HEK293 (cell line): ENCODE measurements around the gene TMEM184B.

ENCODE experiments used
- CTCF ChIA-PET: fragments of 350-600 bp; formaldehyde crosslinking; extraction: SDS; loops from one replicate; lab custom pipeline; 2021; ENCODE audit warnings: antibody characterized with exemption; lab: Yijun Ruan, JAX
- POLR2A ChIA-PET: fragments of 300-600 bp; formaldehyde crosslinking; extraction: SDS; loops from one replicate; lab custom pipeline; 2020; ENCODE audit warnings: antibody characterized with exemption, inconsistent platforms; lab: Yijun Ruan, JAX
- H3K27ac ChIP-seq: fragments of 200-500 bp; sonication (Bioruptor generic); 2 replicates; pipeline ENCODE4 v1.5.1; 2014; ENCODE audit warnings: low read depth, low read length, control low read depth, inconsistent platforms; ENCODE audit errors: extremely low read depth
- H3K36me3 ChIP-seq, 2 experiments: fragments of 200-500 bp in 1 of 2; sonication (Bioruptor generic) in 1 of 2; 1 replicate in 1 of 2; 2 replicates in 1 of 2; pipeline ENCODE4 v1.5.1; 2014 to 2017; ENCODE audit warnings: inconsistent platforms in 2 of 2, low read length in 2 of 2; ENCODE audit not compliant: control insufficient read depth in 2 of 2, insufficient read depth in 1 of 2
- H3K4me1 ChIP-seq: fragments of 200-500 bp; sonication (Bioruptor generic); 2 replicates; pipeline ENCODE4 v1.5.1; 2014; ENCODE audit warnings: mild to moderate bottlenecking, low read length, inconsistent platforms; ENCODE audit not compliant: control insufficient read depth, insufficient read depth
- H3K4me3 ChIP-seq: 2 replicates; pipeline ENCODE4 v1.5.1; 2011; ENCODE audit warnings: low read depth, mild to moderate bottlenecking, control low read depth, low read length, moderate library complexity
- H3K9me3 ChIP-seq: fragments of 200-500 bp; sonication (Bioruptor generic); 2 replicates; pipeline ENCODE4 v1.5.1; 2014; ENCODE audit warnings: low read depth, low read length, inconsistent platforms; ENCODE audit not compliant: control insufficient read depth, insufficient read depth
- GLIS1 ChIP-seq: fragments of 450-650 bp; formaldehyde crosslinking; IDR thresholded peaks from 2 replicates; pipeline ENCODE4 v1.5.1; 2016; ENCODE audit warnings: missing biosample characterization, missing genetic modification characterization
- GLIS2 ChIP-seq: fragments of 450-650 bp; formaldehyde crosslinking; IDR thresholded peaks from 2 replicates; pipeline ENCODE4 v1.5.1; 2016; ENCODE audit warnings: missing biosample characterization, missing genetic modification characterization
- IKZF3 ChIP-seq: fragments of 450-650 bp; IDR thresholded peaks from 2 replicates; pipeline ENCODE4 v1.5.0; 2018; ENCODE audit warnings: missing biosample characterization, mild to moderate bottlenecking, missing genetic modification characterization, moderate library complexity
- PRDM6 ChIP-seq: fragments of 450-650 bp; formaldehyde crosslinking; IDR thresholded peaks from 2 replicates; pipeline ENCODE4 v1.5.1; 2017; ENCODE audit warnings: missing biosample characterization, missing genetic modification characterization
- SCRT2 ChIP-seq: fragments of 450-650 bp; formaldehyde crosslinking; IDR thresholded peaks from 2 replicates; pipeline ENCODE4 v1.5.1; 2016; ENCODE audit warnings: missing biosample characterization, missing genetic modification characterization
- WT1 ChIP-seq: fragments of 450-650 bp; formaldehyde crosslinking; IDR thresholded peaks from 2 replicates; pipeline ENCODE4 v1.5.1; 2016; ENCODE audit warnings: missing biosample characterization, missing genetic modification characterization
- YY2 ChIP-seq: fragments of 450-650 bp; formaldehyde crosslinking; IDR thresholded peaks from 2 replicates; pipeline ENCODE4 v1.5.1; 2016; ENCODE audit warnings: missing biosample characterization, missing genetic modification characterization
- ZBTB21 ChIP-seq: fragments of 450-650 bp; formaldehyde crosslinking; IDR thresholded peaks from 2 replicates; pipeline ENCODE4 v1.5.1; 2017; ENCODE audit warnings: missing biosample characterization, missing genetic modification characterization
- ZBTB49 ChIP-seq: fragments of 450-650 bp; formaldehyde crosslinking; IDR thresholded peaks from 2 replicates; pipeline ENCODE4 v1.5.1; 2016; ENCODE audit warnings: missing biosample characterization, missing genetic modification characterization, low read depth
- ZBTB8A ChIP-seq: fragments of 450-650 bp; formaldehyde crosslinking; IDR thresholded peaks from 2 replicates; pipeline ENCODE4 v1.5.1; 2016; ENCODE audit warnings: missing biosample characterization, missing genetic modification characterization
- ZIC2 ChIP-seq: fragments of 450-650 bp; formaldehyde crosslinking; IDR thresholded peaks from 2 replicates; pipeline ENCODE4 v1.5.1; 2016; ENCODE audit warnings: missing biosample characterization, missing genetic modification characterization
- ZNF10 ChIP-seq: fragments of 450-650 bp; formaldehyde crosslinking; IDR thresholded peaks from 2 replicates; pipeline ENCODE4 v1.5.1; 2017; ENCODE audit warnings: missing biosample characterization, missing genetic modification characterization
- ZNF184 ChIP-seq: fragments of 450-650 bp; IDR thresholded peaks from 2 replicates; pipeline ENCODE4 v1.5.1; 2018; ENCODE audit warnings: missing biosample characterization, mild to moderate bottlenecking, missing genetic modification characterization
- ZNF19 ChIP-seq: fragments of 450-650 bp; formaldehyde crosslinking; IDR thresholded peaks from 2 replicates; pipeline ENCODE4; 2016; ENCODE audit warnings: missing biosample characterization, missing genetic modification characterization, low read depth
- ZNF211 ChIP-seq: fragments of 450-650 bp; formaldehyde crosslinking; IDR thresholded peaks from 2 replicates; pipeline ENCODE4 v1.5.1; 2016; ENCODE audit warnings: low read depth, missing biosample characterization, missing genetic modification characterization
- ZNF248 ChIP-seq: fragments of 450-650 bp; formaldehyde crosslinking; IDR thresholded peaks from 2 replicates; pipeline ENCODE4 v1.5.1; 2017; ENCODE audit warnings: missing biosample characterization, missing genetic modification characterization
- ZNF366 ChIP-seq: fragments of 450-650 bp; formaldehyde crosslinking; conservative IDR thresholded peaks from 2 replicates; pipeline ENCODE4 v1.5.1; 2016; ENCODE audit warnings: missing biosample characterization, missing genetic modification characterization
- ZNF548 ChIP-seq: fragments of 450-650 bp; formaldehyde crosslinking; IDR thresholded peaks from 2 replicates; pipeline ENCODE4 v1.5.1; 2016; ENCODE audit warnings: missing biosample characterization, missing genetic modification characterization
- ZNF624 ChIP-seq: fragments of 450-650 bp; formaldehyde crosslinking; IDR thresholded peaks from 2 replicates; pipeline ENCODE4 v1.5.1; 2017; ENCODE audit warnings: missing biosample characterization, missing genetic modification characterization
- ZNF660 ChIP-seq: fragments of 450-650 bp; IDR thresholded peaks from 2 replicates; pipeline ENCODE4 v1.5.1; 2018; ENCODE audit warnings: missing biosample characterization, mild to moderate bottlenecking, missing genetic modification characterization
- ZNF677 ChIP-seq: fragments of 450-650 bp; IDR thresholded peaks from 2 replicates; pipeline ENCODE4 v1.5.0; 2018; ENCODE audit warnings: missing biosample characterization, mild to moderate bottlenecking, missing genetic modification characterization, moderate library complexity
- ZNF785 ChIP-seq: fragments of 450-650 bp; formaldehyde crosslinking; IDR thresholded peaks from 2 replicates; pipeline ENCODE4 v1.5.1; 2016; ENCODE audit warnings: missing biosample characterization, missing genetic modification characterization
- ZSCAN4 ChIP-seq: fragments of 450-650 bp; formaldehyde crosslinking; IDR thresholded peaks from 2 replicates; pipeline ENCODE4 v1.5.1; 2017; ENCODE audit warnings: missing biosample characterization, missing genetic modification characterization
- TF ChIP-seq, protein P1 (sequence below): fragments of 450-650 bp; formaldehyde crosslinking; IDR thresholded peaks from 2 replicates; pipeline ENCODE4 v1.5.1; 2016; ENCODE audit warnings: missing biosample characterization, missing genetic modification characterization
- TF ChIP-seq, protein P2 (sequence below): fragments of 450-650 bp; formaldehyde crosslinking; IDR thresholded peaks from 2 replicates; pipeline ENCODE4 v1.5.1; 2016; ENCODE audit warnings: missing biosample characterization, missing genetic modification characterization
- TF ChIP-seq, protein P3 (sequence below): fragments of 450-650 bp; formaldehyde crosslinking; IDR thresholded peaks from 2 replicates; pipeline ENCODE4 v1.5.1; 2017; ENCODE audit warnings: missing biosample characterization, missing genetic modification characterization

TMEM184B gene

DNA sequence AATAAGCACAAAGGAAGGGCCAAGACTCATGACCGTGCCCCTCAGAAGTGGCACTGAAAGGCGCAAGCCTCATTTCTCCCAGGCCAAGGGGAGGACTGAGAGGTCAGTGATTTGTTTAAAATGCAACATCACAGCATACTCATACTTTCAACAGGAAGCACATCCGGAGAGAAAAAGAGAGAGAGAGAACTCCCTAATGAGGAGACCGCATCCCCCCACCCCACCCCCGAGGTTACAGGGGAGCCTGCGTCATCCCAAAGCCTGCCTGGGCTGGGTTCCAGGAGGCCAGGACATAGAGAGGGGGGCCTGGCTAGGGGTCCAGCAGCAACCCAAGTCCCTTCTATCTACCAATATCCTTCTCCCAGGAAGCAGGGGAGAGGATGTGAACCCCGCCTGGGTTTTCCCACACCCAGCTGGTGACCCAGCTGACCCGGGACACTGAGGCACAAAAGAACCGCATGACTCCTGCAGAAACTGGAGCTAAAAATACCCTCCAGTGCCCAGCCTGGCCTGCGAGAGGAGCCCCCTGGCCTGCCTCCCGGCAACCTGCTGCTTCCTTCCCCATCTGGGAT is 40.7 kb upstream of the TMEM184B start:
- CTCF ChIA-PET = interaction anchor here (0.6 to 2.2 kb wide), 6 partner anchors 8 to 200 kb away, joined by 3 to 6 read pairs (median 4); no protein-coding TSS in a partner anchor
- Histone ChIP-seq H3K4me1 (peaks cover 21% of the 10 kb centered on the region), H3K4me3 (peak overlapping the region; percentile 82), H3K27ac (peak overlapping the region; percentile 100; the same call in 1 of the 2 replicates), H3K9me3 (no peaks in the 10 kb centered on the region), H3K36me3 (peaks cover 12 to 70% of the 10 kb centered on the region in 2 experiments; a peak in 2 of 3 replicates)
- POLR2A ChIA-PET = no interaction called here
- TF ChIP-seq ZNF624 (tag by site-specific recombination) = no peak
- no peak for TF ChIP-seq ZSCAN4 (tag by site-specific recombination)
- TF ChIP-seq GLIS2 = peak; percentile 72
- TF ChIP-seq ZNF366 (tag by site-specific recombination) = no peak
- 0 out of 2 replicates have a peak, but pooled peaks have one; percentile 33 for TF ChIP-seq ZNF660 (tag by site-specific recombination)
- TF ChIP-seq YY2 (tag by site-specific recombination) = no peak
- TF ChIP-seq ZNF248 (tag by site-specific recombination) = no peak
- TF ChIP-seq ZBTB8A (tag by site-specific recombination) = no peak
- peak; percentile 40; the same call in 1 of the 2 replicates for TF ChIP-seq GLIS1 (tag by site-specific recombination)
- TF ChIP-seq PRDM6 (tag by site-specific recombination) = no peak
- TF ChIP-seq, protein P1, sequence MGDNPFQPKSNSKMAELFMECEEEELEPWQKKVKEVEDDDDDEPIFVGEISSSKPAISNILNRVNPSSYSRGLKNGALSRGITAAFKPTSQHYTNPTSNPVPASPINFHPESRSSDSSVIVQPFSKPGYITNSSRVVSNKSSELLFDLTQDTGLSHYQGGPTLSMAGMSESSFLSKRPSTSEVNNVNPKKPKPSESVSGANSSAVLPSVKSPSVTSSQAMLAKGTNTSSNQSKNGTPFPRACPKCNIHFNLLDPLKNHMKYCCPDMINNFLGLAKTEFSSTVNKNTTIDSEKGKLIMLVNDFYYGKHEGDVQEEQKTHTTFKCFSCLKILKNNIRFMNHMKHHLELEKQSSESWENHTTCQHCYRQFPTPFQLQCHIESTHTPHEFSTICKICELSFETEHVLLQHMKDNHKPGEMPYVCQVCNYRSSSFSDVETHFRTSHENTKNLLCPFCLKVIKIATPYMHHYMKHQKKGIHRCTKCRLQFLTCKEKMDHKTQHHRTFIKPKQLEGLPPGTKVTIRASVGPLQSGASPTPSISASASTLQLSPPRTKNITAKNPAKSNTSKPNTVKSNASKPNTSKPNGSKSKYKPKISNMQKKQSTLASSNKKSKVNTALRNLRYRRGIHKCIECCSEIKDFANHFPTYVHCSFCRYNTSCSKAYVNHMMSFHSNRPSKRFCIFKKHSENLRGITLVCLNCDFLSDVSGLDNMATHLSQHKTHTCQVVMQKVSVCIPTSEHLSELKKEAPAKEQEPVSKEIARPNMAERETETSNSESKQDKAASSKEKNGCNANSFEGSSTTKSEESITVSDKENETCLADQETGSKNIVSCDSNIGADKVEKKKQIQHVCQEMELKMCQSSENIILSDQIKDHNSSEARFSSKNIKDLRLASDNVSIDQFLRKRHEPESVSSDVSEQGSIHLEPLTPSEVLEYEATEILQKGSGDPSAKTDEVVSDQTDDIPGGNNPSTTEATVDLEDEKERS = no peak
- TF ChIP-seq ZBTB49 (tag by site-specific recombination) = no peak
- TF ChIP-seq, protein P2, sequence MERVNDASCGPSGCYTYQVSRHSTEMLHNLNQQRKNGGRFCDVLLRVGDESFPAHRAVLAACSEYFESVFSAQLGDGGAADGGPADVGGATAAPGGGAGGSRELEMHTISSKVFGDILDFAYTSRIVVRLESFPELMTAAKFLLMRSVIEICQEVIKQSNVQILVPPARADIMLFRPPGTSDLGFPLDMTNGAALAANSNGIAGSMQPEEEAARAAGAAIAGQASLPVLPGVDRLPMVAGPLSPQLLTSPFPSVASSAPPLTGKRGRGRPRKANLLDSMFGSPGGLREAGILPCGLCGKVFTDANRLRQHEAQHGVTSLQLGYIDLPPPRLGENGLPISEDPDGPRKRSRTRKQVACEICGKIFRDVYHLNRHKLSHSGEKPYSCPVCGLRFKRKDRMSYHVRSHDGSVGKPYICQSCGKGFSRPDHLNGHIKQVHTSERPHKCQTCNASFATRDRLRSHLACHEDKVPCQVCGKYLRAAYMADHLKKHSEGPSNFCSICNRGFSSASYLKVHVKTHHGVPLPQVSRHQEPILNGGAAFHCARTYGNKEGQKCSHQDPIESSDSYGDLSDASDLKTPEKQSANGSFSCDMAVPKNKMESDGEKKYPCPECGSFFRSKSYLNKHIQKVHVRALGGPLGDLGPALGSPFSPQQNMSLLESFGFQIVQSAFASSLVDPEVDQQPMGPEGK (tag by site-specific recombination) = peak; percentile 57
- TF ChIP-seq ZNF677 = no peak
- no peak for TF ChIP-seq ZNF19 (tag by site-specific recombination)
- TF ChIP-seq SCRT2 (tag by site-specific recombination) = no peak
- TF ChIP-seq ZBTB21 (tag by site-specific recombination) = no peak
- TF ChIP-seq, protein P3, sequence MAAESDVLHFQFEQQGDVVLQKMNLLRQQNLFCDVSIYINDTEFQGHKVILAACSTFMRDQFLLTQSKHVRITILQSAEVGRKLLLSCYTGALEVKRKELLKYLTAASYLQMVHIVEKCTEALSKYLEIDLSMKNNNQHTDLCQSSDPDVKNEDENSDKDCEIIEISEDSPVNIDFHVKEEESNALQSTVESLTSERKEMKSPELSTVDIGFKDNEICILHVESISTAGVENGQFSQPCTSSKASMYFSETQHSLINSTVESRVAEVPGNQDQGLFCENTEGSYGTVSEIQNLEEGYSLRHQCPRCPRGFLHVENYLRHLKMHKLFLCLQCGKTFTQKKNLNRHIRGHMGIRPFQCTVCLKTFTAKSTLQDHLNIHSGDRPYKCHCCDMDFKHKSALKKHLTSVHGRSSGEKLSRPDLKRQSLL = no peak
- TF ChIP-seq IKZF3 = 0 out of 2 replicates have a peak, but pooled peaks have one; percentile 60
- no peak for TF ChIP-seq ZNF211
- no peak for TF ChIP-seq ZNF10
- TF ChIP-seq ZNF184 = no peak
- 0 out of 2 replicates have a peak, but pooled peaks have one; percentile 31 for TF ChIP-seq WT1 (tag by site-specific recombination)
- TF ChIP-seq ZIC2 (tag by site-specific recombination) = peak; percentile 79
- no peak for TF ChIP-seq ZNF785
- TF ChIP-seq ZNF548 (tag by site-specific recombination) = no peak
